ENCODE measurements around the gene PHB1. TPM values are rescaled to one million over a fixed set of nuclear protein-coding genes. Genes with fewer than 3 reads are reported as not detected.

The PHB1 gene
- total RNA-seq (2014; rRNA removed; shearing (Covaris generic); ENCODE audit: low replicate concordance): 179 and 303 TPM in 2 replicates

GRCh38 chr17:49414622-49415350 lies at the start of gene PHB1:
TSS of gene PHB1 (minus strand) at chr17:49414882. CDS start at chr17:49413264, 1,618 bp downstream.
- Histone ChIP-seq H3K27me3 (0 out of 2 replicates have a peak, but pooled peaks cover 2% of the 10 kb centered on the region), H3K36me3 (peaks cover 36% of the 10 kb centered on the region), H3K4me3 (peak within 1 kb of the TSS; percentile 96), H3K9me3 (no peaks in the 10 kb centered on the region)
- DNase-seq: peak; percentile 98

GRCh38 chr17:49464049-49464448 lies 49.4 kb upstream of the PHB1 start:
- H3K27me3 ChIP-seq: peaks cover 10% of the 10 kb centered on the region; the same call in 1 of the 2 replicates
- DNase-seq: no peak
- no peak overlapping the region for H3K4me3 ChIP-seq
- no peaks in the 10 kb centered on the region for H3K36me3 ChIP-seq
- H3K9me3 ChIP-seq: peaks cover 2% of the 10 kb centered on the region; the same call in 1 of the 2 replicates

- Histone ChIP-seq H3K4me3 (no peak overlapping the region), H3K9me3 (peaks cover 2% of the 10 kb centered on the region; the same call in 1 of the 2 replicates), H3K36me3 (no peaks in the 10 kb centered on the region), H3K27me3 (peaks cover 10% of the 10 kb centered on the region; the same call in 1 of the 2 replicates)
- no peak for DNase-seq
Observed at GRCh38 chr17:49461580-49461979, 46.9 kb upstream of the PHB1 start.

GRCh38 chr17:49460401-49460800 lies 45.7 kb upstream of the PHB1 start:
- H3K9me3 ChIP-seq: peaks cover 2% of the 10 kb centered on the region; the same call in 1 of the 2 replicates
- no peak overlapping the region for H3K4me3 ChIP-seq
- H3K27me3 ChIP-seq: peaks cover 10% of the 10 kb centered on the region; the same call in 1 of the 2 replicates
- no peak for DNase-seq
- H3K36me3 ChIP-seq: no peaks in the 10 kb centered on the region

- H3K4me3 ChIP-seq: no peak overlapping the region
- H3K36me3 ChIP-seq: no peaks in the 10 kb centered on the region
- peaks cover 10% of the 10 kb centered on the region; the same call in 1 of the 2 replicates for H3K27me3 ChIP-seq
- no peak for DNase-seq
- H3K9me3 ChIP-seq: peaks cover 2% of the 10 kb centered on the region; the same call in 1 of the 2 replicates
Observed at GRCh38 chr17:49459401-49459984, 44.8 kb upstream of the PHB1 start.

- H3K36me3 ChIP-seq: no peaks in the 10 kb centered on the region
- DNase-seq: no peak
- H3K4me3 ChIP-seq: no peak overlapping the region
- peaks cover 10% of the 10 kb centered on the region; the same call in 1 of the 2 replicates for H3K27me3 ChIP-seq
- no peaks in the 10 kb centered on the region for H3K9me3 ChIP-seq
Observed at GRCh38 chr17:49457564-49458535, 43.2 kb upstream of the PHB1 start.

GRCh38 chr17:49456183-49456965 lies 41.7 kb upstream of the PHB1 start:
- peaks cover 4% of the 10 kb centered on the region; the same call in 1 of the 2 replicates for H3K27me3 ChIP-seq
- no peak overlapping the region for H3K4me3 ChIP-seq

GRCh38 chr17:49455272-49455861 lies 40.7 kb upstream of the PHB1 start:
- Histone ChIP-seq H3K9me3 (no peaks in the 10 kb centered on the region), H3K4me3 (no peak overlapping the region), H3K36me3 (no peaks in the 10 kb centered on the region), H3K27me3 (no peaks in the 10 kb centered on the region)
- no peak for DNase-seq

More at GRCh38 chr17:49456183-49456965, 41.7 kb upstream of the PHB1 start:
- no peaks in the 10 kb centered on the region for H3K36me3 ChIP-seq
- peak; percentile 75 for DNase-seq
- no peaks in the 10 kb centered on the region for H3K9me3 ChIP-seq

- Histone ChIP-seq H3K27me3 (no peaks in the 10 kb centered on the region), H3K36me3 (no peaks in the 10 kb centered on the region), H3K9me3 (no peaks in the 10 kb centered on the region), H3K4me3 (no peak overlapping the region)
- peak; percentile 41 for DNase-seq
Observed at GRCh38 chr17:49454050-49454449, 39.4 kb upstream of the PHB1 start.

GRCh38 chr17:49452661-49453060 lies 38.0 kb upstream of the PHB1 start:
- no peak overlapping the region for H3K4me3 ChIP-seq

GRCh38 chr17:49452201-49452600 lies 37.5 kb upstream of the PHB1 start:
- no peaks in the 10 kb centered on the region for H3K36me3 ChIP-seq
- H3K27me3 ChIP-seq: no peaks in the 10 kb centered on the region
- no peak overlapping the region for H3K4me3 ChIP-seq
- H3K9me3 ChIP-seq: no peaks in the 10 kb centered on the region
- no peak for DNase-seq

More at GRCh38 chr17:49452661-49453060, 38.0 kb upstream of the PHB1 start:
- no peak for DNase-seq
- H3K36me3 ChIP-seq: no peaks in the 10 kb centered on the region
- H3K9me3 ChIP-seq: no peaks in the 10 kb centered on the region
- no peaks in the 10 kb centered on the region for H3K27me3 ChIP-seq

- Histone ChIP-seq H3K9me3 (no peaks in the 10 kb centered on the region), H3K4me3 (no peak overlapping the region), H3K36me3 (no peaks in the 10 kb centered on the region), H3K27me3 (no peaks in the 10 kb centered on the region)
- DNase-seq: no peak
Observed at GRCh38 chr17:49450735-49451134, 36.1 kb upstream of the PHB1 start.

- no peak for DNase-seq
- no peaks in the 10 kb centered on the region for H3K9me3 ChIP-seq
Observed at GRCh38 chr17:49450181-49450580, 35.5 kb upstream of the PHB1 start.

GRCh38 chr17:49447628-49448302 lies 33.1 kb upstream of the PHB1 start:
- Histone ChIP-seq H3K27me3 (no peaks in the 10 kb centered on the region), H3K9me3 (no peaks in the 10 kb centered on the region), H3K36me3 (no peaks in the 10 kb centered on the region), H3K4me3 (no peak overlapping the region)
- no peak for DNase-seq

More at GRCh38 chr17:49450181-49450580, 35.5 kb upstream of the PHB1 start:
- Histone ChIP-seq H3K36me3 (no peaks in the 10 kb centered on the region), H3K27me3 (no peaks in the 10 kb centered on the region), H3K4me3 (no peak overlapping the region)

- H3K9me3 ChIP-seq: no peaks in the 10 kb centered on the region
- no peak for DNase-seq
- no peak overlapping the region for H3K4me3 ChIP-seq
- H3K27me3 ChIP-seq: no peaks in the 10 kb centered on the region
- no peaks in the 10 kb centered on the region for H3K36me3 ChIP-seq
Observed at GRCh38 chr17:49445591-49445990, 30.9 kb upstream of the PHB1 start.
